H1 (cell line): Measurements from ENCODE around the gene MUC5AC. TPM values are rescaled to one million over a fixed set of nuclear protein-coding genes. Genes with fewer than 3 reads are reported as not detected.

Experiments
- CTCF ChIA-PET: fragments of 300-600 bp; sonication (Branson Sonifier 250); formaldehyde crosslinking; loops from one replicate; lab custom pipeline; 2021; ENCODE audit not compliant: partially characterized antibody; lab: Charles Lee
- POLR2A ChIA-PET: fragments of 300-600 bp; sonication (Branson Sonifier 250); formaldehyde crosslinking; loops from one replicate; lab custom pipeline; 2021; ENCODE audit warnings: inconsistent platforms; ENCODE audit not compliant: partially characterized antibody; lab: Charles Lee
- DNase-seq, 2 experiments: peaks; one replicate each; pipeline versions ENCODE4 v3.0.0 to v3.0.0-alpha.2; 2010 to 2022; ENCODE audit warnings: low spot score in 2 of 2, low read depth in 1 of 2, mixed read lengths in 1 of 2
- FAIRE-seq: peaks from 2 replicates; lab custom pipeline; 2011; peaks lifted over from hg19 to GRCh38; lab: Jason Lieb, UNC
- H2AFZ ChIP-seq: 2 replicates; pipeline ENCODE4 v1.8.1; 2012; ENCODE audit warnings: low read length, inconsistent platforms
- H2AK5ac ChIP-seq: 2 replicates; pipeline ENCODE4 v1.6.1; 2013; ENCODE audit warnings: low read depth, low read length
- H2BK120ac ChIP-seq: replicated peaks from 2 replicates; pipeline ENCODE3; 2013; ENCODE audit warnings: low read depth, low read length, inconsistent platforms
- H2BK12ac ChIP-seq: 2 replicates; pipeline ENCODE4 v1.6.1; 2013; ENCODE audit warnings: low read depth, low read length
- H2BK15ac ChIP-seq: 2 replicates; pipeline ENCODE4 v1.6.1; 2013; ENCODE audit warnings: low read length
- H2BK20ac ChIP-seq: 2 replicates; pipeline ENCODE4 v1.6.1; 2013; ENCODE audit warnings: low read length
- H2BK5ac ChIP-seq: 2 replicates; pipeline ENCODE4 v1.6.1; 2013; ENCODE audit warnings: low read depth, low read length
- H3K14ac ChIP-seq: 2 replicates; pipeline ENCODE4 v1.6.1; 2013; ENCODE audit warnings: inconsistent platforms; ENCODE audit not compliant: insufficient read length
- H3K18ac ChIP-seq: 2 replicates; pipeline ENCODE4 v1.6.1; 2013; ENCODE audit warnings: low read length; ENCODE audit errors: extremely low read depth
- H3K23ac ChIP-seq: 2 replicates; pipeline ENCODE4 v1.6.1; 2013; ENCODE audit warnings: inconsistent platforms; ENCODE audit not compliant: insufficient read length
- H3K23me2 ChIP-seq: 2 replicates; pipeline ENCODE4 v1.6.1; 2013; ENCODE audit warnings: low read depth, low read length
- H3K27ac ChIP-seq: 2 replicates; pipeline ENCODE4 v1.6.1; 2011; ENCODE audit warnings: low read depth, low read length, inconsistent platforms
- H3K27me3 ChIP-seq, 4 experiments: replicated peaks in 1 of 4; 1 replicate in 1 of 4; 2 replicates in 3 of 4; pipeline versions ENCODE4 v1.6.1 to v1.8.1; 2011 to 2013; ENCODE audit warnings: low read length in 3 of 4, mild to moderate bottlenecking in 3 of 4, inconsistent platforms in 2 of 4, mixed read lengths in 2 of 4, moderate library complexity in 1 of 4; ENCODE audit not compliant: control insufficient read depth in 3 of 4, insufficient read depth in 3 of 4; ENCODE audit errors: extremely low read depth in 1 of 4
- H3K36me3 ChIP-seq, 4 experiments: 2 replicates each; pipeline versions ENCODE4 v1.6.1 to v1.8.1; 2011 to 2013; ENCODE audit warnings: mild to moderate bottlenecking in 4 of 4, low read length in 3 of 4, moderate library complexity in 2 of 4, control low read depth in 1 of 4, inconsistent platforms in 1 of 4; ENCODE audit not compliant: insufficient read depth in 4 of 4, control insufficient read depth in 2 of 4
- H3K4ac ChIP-seq: replicated peaks from 2 replicates; pipeline ENCODE3; 2013; ENCODE audit warnings: low read length, low read depth, mixed read lengths, inconsistent platforms; ENCODE audit not compliant: insufficient read length
- H3K4me1 ChIP-seq, 4 experiments: replicated peaks in 1 of 4; 1 replicate in 1 of 4; 2 replicates in 3 of 4; pipeline versions ENCODE4 v1.6.1 to v1.8.1; 2011 to 2013; ENCODE audit warnings: low read length in 3 of 4, inconsistent platforms in 2 of 4, mixed read lengths in 1 of 4; ENCODE audit not compliant: insufficient read depth in 4 of 4, control insufficient read depth in 3 of 4
- H3K4me2 ChIP-seq, 2 experiments: 2 replicates each; pipeline versions ENCODE4 v1.6.1 to v1.8.1; 2011 to 2013; ENCODE audit warnings: low read depth in 2 of 2, low read length in 2 of 2, control low read depth in 1 of 2, inconsistent platforms in 1 of 2, mild to moderate bottlenecking in 1 of 2; ENCODE audit not compliant: insufficient read depth in 1 of 2
- H3K4me3 ChIP-seq, 4 experiments: fragments of 200-600, 300-600 bp in 1 of 4; sonication (generic), shearing (Covaris generic), sonication (Bioruptor Twin) in 1 of 4; 2 replicates each; pipeline versions ENCODE4 v1.5.1 to v1.8.1; 2011 to 2016; ENCODE audit warnings: low read length in 4 of 4, low read depth in 3 of 4, control low read depth in 2 of 4, inconsistent platforms in 2 of 4, mild to moderate bottlenecking in 2 of 4, mixed read lengths in 1 of 4, moderate library complexity in 1 of 4; ENCODE audit not compliant: insufficient read depth in 2 of 4; ENCODE audit errors: extremely low read depth in 1 of 4
- H3K56ac ChIP-seq: replicated peaks from 2 replicates; pipeline ENCODE3; 2013; ENCODE audit warnings: low read depth, mild to moderate bottlenecking, mixed read lengths, low read length, inconsistent platforms; ENCODE audit not compliant: insufficient read length
- H3K79me1 ChIP-seq: 2 replicates; pipeline ENCODE4 v1.6.1; 2013; ENCODE audit warnings: low read depth, low read length, control low read depth
- H3K79me2 ChIP-seq, 2 experiments: 2 replicates each; pipeline versions ENCODE4 v1.6.1 to v1.8.1; 2012 to 2013; ENCODE audit warnings: low read length in 2 of 2, mild to moderate bottlenecking in 2 of 2, inconsistent platforms in 1 of 2; ENCODE audit not compliant: insufficient read depth in 2 of 2, control insufficient read depth in 1 of 2
- H3K9ac ChIP-seq, 4 experiments: replicated peaks in 1 of 4; 1 replicate in 1 of 4; 2 replicates in 3 of 4; pipeline versions ENCODE4 v1.6.1 to v1.8.1; 2011 to 2013; ENCODE audit warnings: low read depth in 3 of 4, low read length in 3 of 4, control low read depth in 2 of 4, mild to moderate bottlenecking in 2 of 4, moderate library complexity in 2 of 4, inconsistent platforms in 1 of 4; ENCODE audit errors: extremely low read depth in 1 of 4
- H3K9me3 ChIP-seq, 2 experiments: 2 replicates each; pipeline versions ENCODE4 v1.6.1 to v1.8.1; 2012 to 2013; ENCODE audit warnings: mild to moderate bottlenecking in 2 of 2, moderate library complexity in 2 of 2, control low read depth in 1 of 2, inconsistent platforms in 1 of 2, low read depth in 1 of 2, low read length in 1 of 2, mixed read lengths in 1 of 2; ENCODE audit not compliant: insufficient read depth in 2 of 2
- H4K20me1 ChIP-seq, 2 experiments: replicated peaks in 1 of 2; 2 replicates each; pipeline versions ENCODE3 to v1.8.1; 2011 to 2013; ENCODE audit warnings: inconsistent platforms in 2 of 2, low read length in 2 of 2, mild to moderate bottlenecking in 1 of 2; ENCODE audit not compliant: insufficient read depth in 2 of 2, control insufficient read depth in 1 of 2
- H4K5ac ChIP-seq: 2 replicates; pipeline ENCODE4 v1.6.1; 2013; ENCODE audit warnings: low read length, low read depth, mixed read lengths, inconsistent platforms; ENCODE audit not compliant: insufficient read length
- H4K8ac ChIP-seq: 2 replicates; pipeline ENCODE4 v1.8.0; 2013; ENCODE audit warnings: mild to moderate bottlenecking, moderate library complexity, low read length, inconsistent platforms; ENCODE audit not compliant: insufficient read depth; ENCODE audit errors: extremely low read depth
- H4K91ac ChIP-seq: replicated peaks from 2 replicates; pipeline ENCODE3; 2013; ENCODE audit warnings: low read length, mixed read lengths, inconsistent platforms; ENCODE audit not compliant: insufficient read length
- CHD1 ChIP-seq: IDR thresholded peaks from 2 replicates; pipeline ENCODE4 v1.6.1; 2012; ENCODE audit warnings: low read depth, low read length, improper control_type of control experiment
- POLR2AphosphoS5 ChIP-seq: IDR thresholded peaks from 2 replicates; pipeline ENCODE4 v1.6.1; 2011; ENCODE audit warnings: low read depth, low read length
- WGBS, 2 experiments: shearing (Covaris generic) in 1 of 2; methylation state at CpG; one replicate each; pipeline versions ENCODE4 v1.1.6 to v1.1.7; 2013 to 2015; ENCODE audit warnings: low lambda C conversion rate in 2 of 2, mixed read lengths in 2 of 2, inconsistent platforms in 1 of 2, low coverage in 1 of 2, missing lambda C conversion rate in 1 of 2; ENCODE audit not compliant: insufficient replicate concordance in 2 of 2, insufficient coverage in 1 of 2, insufficient read length in 1 of 2; ENCODE audit errors: extremely low coverage in 1 of 2, missing lambda C conversion rate in 1 of 2; 5-methylcytosine and 5-hydroxymethylcytosine counted together
- polyA plus RNA-seq, 7 experiments: library from polyadenylated mRNA; depleted of rRNA in 3 of 7; stranded (reverse) in 5 of 7; unstranded in 2 of 7; fragments of >200 nt in 5 of 7; fragments of 200-250 nt in 2 of 7; gene quantifications; 1 replicate in 5 of 7; 2 replicates in 1 of 7; 4 replicates in 1 of 7; pipeline versions ENCODE4 v1.2.1 to v1.2.3, GENCODE V29; 2011 to 2013; ENCODE audit warnings: missing spikeins in 2 of 7, mixed read lengths in 2 of 7
- total RNA-seq: library from RNA; stranded (reverse); fragmentation: NEBNext Ultra II Directional; extraction: Animal tissue kit (Norgen Biotek cat#: 25700); gene quantifications from 2 replicates; pipeline ENCODE4 v1.2.1, GENCODE V29; 2021

MUC5AC gene
- total and polyA plus RNA-seq, 2 of the 8 experiments (the other 6 are each of a cell fraction or from before 2014, with no cell fraction given): not detected

- no peak overlapping the region; the same call in 1 of the 2 replicates for H4K8ac ChIP-seq
- H3K4ac ChIP-seq: no peak overlapping the region
- no peak overlapping the region for H2BK15ac ChIP-seq
- no peak overlapping the region for H3K9ac ChIP-seq
- H2BK5ac ChIP-seq: no peak overlapping the region
- H3K36me3 ChIP-seq: no peaks in the 10 kb centered on the region
- no peak overlapping the region for H4K91ac ChIP-seq
- no peak overlapping the region for H3K4me2 ChIP-seq
- H2BK12ac ChIP-seq: no peak overlapping the region
- FAIRE-seq: no peak
- H3K18ac ChIP-seq: no peak overlapping the region
- H4K5ac ChIP-seq: no peak overlapping the region
- no peak overlapping the region for H3K56ac ChIP-seq
- no peak for DNase-seq
- no peak overlapping the region for H3K23ac ChIP-seq
- TF ChIP-seq POLR2AphosphoS5: no peak
- no peak for TF ChIP-seq CHD1
- H2BK20ac ChIP-seq: no peak overlapping the region
- ChIA-PET POLR2A (no interaction called here), CTCF (interaction anchor here (0.7 kb wide), 1 partner anchor 20 kb away, joined by 3 read pairs; no protein-coding TSS in a partner anchor)
- H2AK5ac ChIP-seq: no peak overlapping the region
- H3K23me2 ChIP-seq: peaks cover 10% of the 10 kb centered on the region; the same call in 1 of the 2 replicates
- no peak overlapping the region for H2BK120ac ChIP-seq
- no peak overlapping the region for H3K4me3 ChIP-seq
- peaks cover 24 to 65% of the 10 kb centered on the region in 2 experiments for H3K9me3 ChIP-seq
- no peak overlapping the region for H3K27ac ChIP-seq
- no peaks in the 10 kb centered on the region for H3K79me1 ChIP-seq
- H4K20me1 ChIP-seq: no peaks in the 10 kb centered on the region
- H3K4me1 ChIP-seq: no peaks in the 10 kb centered on the region; a peak in 1 of 7 replicates
- H3K27me3 ChIP-seq: no peaks in the 10 kb centered on the region
- H3K79me2 ChIP-seq: no peaks in the 10 kb centered on the region
- 77% methylated on average over 23 of the region's 33 CpGs; no CpG with 5 or more reads in 1 of the 2 experiments for WGBS, 2 experiments
- no peak overlapping the region for H2AFZ ChIP-seq
- H3K14ac ChIP-seq: no peak overlapping the region
Measured at GRCh38 chr11:1128311-1129142, 29.2 kb upstream of the MUC5AC start.
